Pancreas (tissue), 10 donors: ENCODE data around the gene LTO1. TPM values are rescaled to one million over a fixed set of nuclear protein-coding genes. Genes with fewer than 3 reads are reported as not detected.

ENCODE experiments used
- ATAC-seq, 4 donors: fragments of 200-7000 bp; cut with Tn5 transposase; one replicate each; pipeline versions ENCODE4 v1.8.0 to v1.9.1; 2020; ENCODE audit warnings: mild to moderate bottlenecking in 4 of 4, moderate library complexity in 4 of 4
- DNase-seq, 6 donors: peaks; one replicate each; pipeline ENCODE4 v3.0.0-alpha.2; 2020
- FAIRE-seq: peaks from 2 replicates; lab custom pipeline; 2012; peaks lifted over from hg19 to GRCh38; lab: Jason Lieb, UNC
- H3K27ac ChIP-seq, 4 donors: fragments of 200-600 bp; sonication (generic); 1 replicate in 3 of 4; 2 replicates in 1 of 4; pipeline versions ENCODE4 v1.5.0 to v1.8.0; 2020
- H3K27me3 ChIP-seq, 4 donors: fragments of 200-600 bp; one replicate each; pipeline ENCODE4 v1.8.0; 2021
- H3K36me3 ChIP-seq, 3 donors: fragments of 200-600 bp; sonication (generic) in 1 of 3; one replicate each; pipeline versions ENCODE4 v1.5.0 to v1.8.0; 2020 to 2021
- H3K4me1 ChIP-seq, 3 donors: fragments of 200-600 bp; one replicate each; pipeline ENCODE4 v1.8.0; 2021
- H3K4me3 ChIP-seq, 4 donors: fragments of 200-600 bp; sonication (generic) in 2 of 4; one replicate each; pipeline versions ENCODE4 v1.5.0 to v1.8.0; 2020 to 2021
- H3K9me3 ChIP-seq, 4 donors: fragments of 200-600 bp; one replicate each; pipeline ENCODE4 v1.8.0; 2021
- WGBS, 2 donors: extraction: QIAGEN DNeasy Blood & Tissue Kit; methylation state at CpG; one replicate each; pipeline ENCODE4 v1.1.7; 2013; 5-methylcytosine and 5-hydroxymethylcytosine counted together
- intact Hi-C, 3 donors: fragments of 100-400 bp; cut with DNase I; formaldehyde crosslinking; loops; one replicate each; pipeline versions ENCODE4 v1.11.1 to v1.14.2; 2022
- polyA plus RNA-seq, 2 donors: library from polyadenylated mRNA; stranded (reverse); fragments of 200-250 nt; gene quantifications; one replicate each; pipeline ENCODE4 v1.2.3, GENCODE V29; 2013
- total RNA-seq, 6 donors: library from RNA; stranded (reverse); fragmentation: NEBNext Ultra II Directional in 4 of 6; extraction: Animal tissue kit (Norgen Biotek cat#: 25700) in 4 of 6; gene quantifications; one replicate each; pipeline versions ENCODE4 v1.2.1 to v1.2.4, GENCODE V29; 2021 to 2023
- TF ChIP-seq, protein P1 (sequence below), 4 donors: fragments of 200-600 bp; sonication (generic) in 3 of 4; IDR thresholded peaks; one replicate each; pipeline versions ENCODE4 v1.5.0 to v1.8.0; 2021; ENCODE audit warnings: antibody characterized with exemption in 4 of 4
- donor health status: healthy with polysubstance abuse.
- donor health status: DM: no; HTN: no; CAD: no; lungs with moderate emphysema.
- donor health status: DM: no; HTN: no; CAD: no.
- donor health status: control.
- donor health status: control.
- donor health status: Bipolar disorder and iron deficiency.
- donor health status: DM: yes; HTN: yes; CAD: no.
- donor health status: DM: no; HTN: no; CAD: no.
- donor health status: DM: no; HTN: no; CAD: no.
- donor health status: DM: yes; HTN: yes; CAD: no.

LTO1 gene
- total and polyA plus RNA-seq, 8 donors: 7.7 to 27.8 (median 12.2) TPM

DNA sequence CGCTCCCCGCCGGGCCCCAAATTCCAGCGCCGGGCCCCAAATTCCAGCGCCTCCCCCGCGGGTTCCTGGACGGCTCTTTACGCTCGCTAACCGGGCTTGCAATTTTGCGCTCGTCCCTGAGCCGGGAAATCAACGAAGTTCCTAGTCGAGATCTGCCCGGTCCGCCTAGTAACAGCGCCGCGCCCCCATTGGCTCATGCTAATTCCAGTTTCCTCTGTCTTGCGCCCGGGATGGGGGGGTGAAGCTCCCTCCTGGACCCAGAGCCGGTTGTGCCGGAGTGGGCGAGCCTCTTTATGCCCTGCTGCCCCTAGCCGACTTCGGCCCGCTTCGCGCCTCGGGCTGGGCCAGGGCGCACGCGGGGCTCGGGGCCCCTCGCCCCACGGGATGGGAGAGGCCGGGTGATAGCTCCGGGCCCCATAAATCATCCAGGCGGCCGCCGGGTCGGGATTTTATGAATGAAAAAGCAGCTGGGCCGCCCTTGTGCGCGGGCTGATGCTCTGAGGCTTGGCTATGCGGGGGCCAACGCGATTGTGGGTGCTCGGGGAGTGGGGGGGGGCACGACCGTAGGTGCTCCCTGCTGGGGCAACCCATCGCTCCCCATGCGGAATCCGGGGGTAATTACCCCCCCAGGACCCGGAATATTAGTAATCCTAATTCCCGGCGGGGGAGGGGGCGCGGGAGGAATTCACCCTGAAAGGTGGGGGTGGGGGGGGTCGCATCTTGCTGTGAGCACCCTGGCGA is 36.0 kb downstream of the LTO1 start:
- DNase-seq: peak; percentile 75 to 88 (median 80)
- WGBS, 2 donors: 1% methylated on average over 64 of the region's 64 CpGs
- H3K27me3 ChIP-seq: peaks cover 0 to 13% (median 0%) of the 10 kb centered on the region in 4 donors
- H3K9me3 ChIP-seq: no peaks in the 10 kb centered on the region
- no peak for FAIRE-seq
- peak overlapping the region in 2 of 4 donors; percentile 26 to 37 for H3K4me3 ChIP-seq
- peak overlapping the region; percentile 57 to 70 (median 57) for H3K27ac ChIP-seq
- peak; percentile 41 to 70 (median 64) for ATAC-seq
- peaks cover 0 to 30% (median 23%) of the 10 kb centered on the region in 3 donors for H3K4me1 ChIP-seq
- intact Hi-C loops: no loop called here
- TF ChIP-seq, protein P1, sequence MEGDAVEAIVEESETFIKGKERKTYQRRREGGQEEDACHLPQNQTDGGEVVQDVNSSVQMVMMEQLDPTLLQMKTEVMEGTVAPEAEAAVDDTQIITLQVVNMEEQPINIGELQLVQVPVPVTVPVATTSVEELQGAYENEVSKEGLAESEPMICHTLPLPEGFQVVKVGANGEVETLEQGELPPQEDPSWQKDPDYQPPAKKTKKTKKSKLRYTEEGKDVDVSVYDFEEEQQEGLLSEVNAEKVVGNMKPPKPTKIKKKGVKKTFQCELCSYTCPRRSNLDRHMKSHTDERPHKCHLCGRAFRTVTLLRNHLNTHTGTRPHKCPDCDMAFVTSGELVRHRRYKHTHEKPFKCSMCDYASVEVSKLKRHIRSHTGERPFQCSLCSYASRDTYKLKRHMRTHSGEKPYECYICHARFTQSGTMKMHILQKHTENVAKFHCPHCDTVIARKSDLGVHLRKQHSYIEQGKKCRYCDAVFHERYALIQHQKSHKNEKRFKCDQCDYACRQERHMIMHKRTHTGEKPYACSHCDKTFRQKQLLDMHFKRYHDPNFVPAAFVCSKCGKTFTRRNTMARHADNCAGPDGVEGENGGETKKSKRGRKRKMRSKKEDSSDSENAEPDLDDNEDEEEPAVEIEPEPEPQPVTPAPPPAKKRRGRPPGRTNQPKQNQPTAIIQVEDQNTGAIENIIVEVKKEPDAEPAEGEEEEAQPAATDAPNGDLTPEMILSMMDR (IDR thresholded peaks at IDR 0.05): no peak
- no peaks in the 10 kb centered on the region for H3K36me3 ChIP-seq

DNA sequence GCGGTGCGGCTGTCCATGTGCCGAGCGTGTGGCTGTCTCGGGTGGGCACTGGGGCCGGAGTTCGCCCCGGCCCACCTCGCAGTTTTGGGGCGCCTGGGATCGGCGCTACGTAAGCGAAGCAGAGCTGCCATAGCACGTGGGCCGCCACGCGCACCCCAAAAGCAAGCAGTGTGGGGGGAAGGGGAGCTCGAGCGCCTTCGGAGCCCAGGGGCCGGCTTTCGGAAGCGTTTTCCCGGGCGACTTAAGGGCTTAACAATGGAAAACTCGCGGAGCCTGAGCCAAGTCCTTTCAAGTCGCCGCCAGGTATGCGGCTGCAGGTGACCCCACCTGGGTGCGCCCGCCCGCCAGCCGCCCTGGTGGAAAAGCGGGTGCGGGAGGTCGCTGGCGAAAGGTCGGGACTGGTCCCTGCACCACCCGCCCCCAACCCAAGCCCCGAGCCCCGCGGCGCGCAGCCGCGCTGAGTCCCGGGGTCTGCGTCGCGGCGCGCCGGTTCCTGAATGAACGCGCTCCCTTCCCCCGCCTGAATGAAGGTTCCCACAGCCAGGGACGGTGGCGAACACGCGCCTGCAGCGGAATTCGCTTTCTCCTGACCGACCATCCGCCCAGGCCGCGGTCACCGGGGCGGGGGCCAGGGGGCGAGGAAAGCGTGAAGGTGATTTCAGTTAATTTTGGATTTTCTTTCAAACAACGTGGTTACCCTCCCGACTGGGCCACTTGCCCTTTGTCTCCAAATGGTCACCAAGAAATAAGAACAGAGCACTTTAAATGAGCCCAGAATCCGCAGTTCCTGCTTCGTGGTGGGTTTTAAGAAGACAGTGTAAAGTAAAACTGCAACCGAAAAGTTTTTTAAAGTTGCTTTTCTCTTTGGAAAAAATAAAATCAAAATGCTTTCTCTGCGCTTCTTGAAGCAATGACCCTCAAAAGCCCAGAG is 36.9 kb downstream of the LTO1 start:
- no peaks in the 10 kb centered on the region for H3K9me3 ChIP-seq
- peak overlapping the region in 3 of 4 donors; percentile 16 to 37 (median 26) for H3K4me3 ChIP-seq
- ATAC-seq (peak in 3 of 4 donors; percentile 19 to 26 (median 24)), FAIRE-seq (no peak), DNase-seq (peak in 5 of 6 donors; percentile 32 to 66 (median 62))
- peaks cover 0 to 24% (median 22%) of the 10 kb centered on the region in 3 donors for H3K4me1 ChIP-seq
- peaks cover 0 to 13% (median 0%) of the 10 kb centered on the region in 4 donors for H3K27me3 ChIP-seq
- TF ChIP-seq, protein P1 (IDR thresholded peaks at IDR 0.05): no peak
- WGBS, 2 donors: 1 to 2% methylated on average over 75 to 78 of the region's 78 CpGs
- intact Hi-C loops: no loop called here
- H3K27ac ChIP-seq: peak overlapping the region; percentile 57 to 70 (median 57)
- H3K36me3 ChIP-seq: no peaks in the 10 kb centered on the region

DNA sequence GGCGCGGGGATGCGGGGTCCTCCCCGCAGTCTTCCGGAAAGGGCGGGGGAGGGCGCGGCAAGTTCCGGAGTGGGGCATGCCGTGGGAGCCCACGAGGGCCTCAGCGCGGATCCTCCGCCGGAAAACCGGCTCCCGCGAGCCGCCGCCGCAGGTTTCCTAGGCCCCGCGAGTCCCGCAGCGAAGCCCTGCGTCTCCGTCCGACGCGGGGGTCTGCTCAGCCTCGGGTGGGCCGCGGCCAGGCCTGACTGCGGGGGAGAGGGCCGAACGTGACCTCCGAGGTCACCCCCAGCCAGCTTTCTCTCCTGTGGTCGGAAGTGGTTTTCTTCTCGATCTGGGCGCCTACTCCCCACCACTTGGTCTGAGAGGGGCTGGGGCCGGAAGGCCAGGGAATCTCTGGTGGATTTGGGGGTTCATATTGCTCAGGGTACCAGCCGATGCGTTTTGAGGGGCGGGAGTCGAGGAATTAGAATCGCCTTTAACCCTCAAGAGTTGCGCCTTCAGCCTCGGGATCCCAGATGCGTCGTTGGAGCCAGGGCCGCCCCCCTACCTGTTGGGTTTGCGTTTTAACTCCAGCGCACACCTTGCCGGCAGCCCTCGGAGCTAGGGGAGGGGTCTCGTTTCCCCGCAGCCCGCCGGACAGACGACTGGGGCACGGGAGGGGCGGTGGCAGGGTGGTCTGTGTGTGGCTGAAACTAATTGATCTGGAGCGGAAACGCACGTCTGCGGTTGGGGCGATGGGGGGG is 37.8 kb downstream of the LTO1 start:
- WGBS, 2 donors: 12 to 13% methylated on average over 61 to 67 of the region's 67 CpGs
- DNase-seq (peak in 1 of 6 donors; percentile 61), FAIRE-seq (no peak), ATAC-seq (no peak)
- Histone ChIP-seq H3K4me3 (peak overlapping the region in 2 of 4 donors; percentile 26 to 37), H3K27me3 (peaks cover 0 to 13% (median 0%) of the 10 kb centered on the region in 4 donors), H3K36me3 (no peaks in the 10 kb centered on the region), H3K9me3 (no peaks in the 10 kb centered on the region), H3K27ac (peak overlapping the region in 2 of 4 donors; percentile 57 to 70), H3K4me1 (peaks cover 0 to 24% (median 22%) of the 10 kb centered on the region in 3 donors)
- intact Hi-C loops: no loop called here
- TF ChIP-seq, protein P1 (IDR thresholded peaks at IDR 0.05): no peak

DNA sequence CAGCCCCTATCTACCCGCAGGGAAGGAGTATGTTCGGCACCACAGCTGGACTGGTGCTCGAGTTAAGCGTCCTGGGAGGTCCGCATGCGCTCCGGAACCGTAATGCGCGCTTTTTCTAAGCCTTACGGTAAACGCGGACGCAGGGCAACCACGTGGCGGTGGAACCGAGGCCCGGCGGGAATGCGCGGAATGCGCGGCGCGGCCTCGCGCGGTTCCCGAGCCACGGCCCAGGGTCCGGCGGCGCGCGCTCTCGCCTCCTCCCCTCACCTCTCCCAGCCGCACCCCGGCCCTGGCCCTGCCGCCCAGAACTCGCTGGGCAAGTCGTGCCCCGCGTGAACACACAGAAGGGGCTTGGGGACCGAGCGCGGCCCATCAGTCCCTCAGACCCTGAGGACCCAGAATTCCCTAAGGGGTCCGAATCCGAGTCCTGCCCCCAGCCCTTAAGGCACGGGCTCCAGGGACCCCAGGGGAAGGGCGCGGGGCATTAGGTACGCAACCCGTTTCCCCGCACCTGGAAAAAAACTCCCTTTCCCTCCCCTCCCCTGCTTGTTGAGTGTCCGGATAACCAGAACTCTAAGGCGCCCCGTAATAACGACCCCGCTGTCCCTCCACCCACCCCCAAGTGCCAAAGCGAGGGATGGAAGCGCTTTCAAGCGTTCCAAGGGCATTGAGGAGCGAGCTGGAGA is 38.5 kb downstream of the LTO1 start:
- H3K27me3 ChIP-seq: peaks cover 0 to 13% (median 0%) of the 10 kb centered on the region in 4 donors
- peak; percentile 36 to 62 (median 55) for ATAC-seq
- WGBS, 2 donors: 3 to 4% methylated on average over 63 of the region's 63 CpGs
- peak overlapping the region in 3 of 4 donors; percentile 2 to 37 (median 24) for H3K4me3 ChIP-seq
- no peaks in the 10 kb centered on the region for H3K36me3 ChIP-seq
- no peaks in the 10 kb centered on the region for H3K9me3 ChIP-seq
- peaks cover 0 to 24% (median 22%) of the 10 kb centered on the region in 3 donors for H3K4me1 ChIP-seq
- no peak for FAIRE-seq
- peak overlapping the region; percentile 16 to 33 (median 22) for H3K27ac ChIP-seq
- intact Hi-C loops: no loop called here
- DNase-seq: peak; percentile 45 to 80 (median 70)
- TF ChIP-seq, protein P1 (IDR thresholded peaks at IDR 0.05): no peak
